NOMO-1 treated with dmso at 0.1 percent for 144 hours (cell line): Measurements from ENCODE around the gene SEC61A1.

Source experiments
- DNase-seq: peaks from one replicate; lab custom pipeline; 2025; ENCODE audit not compliant: unreplicated experiment; lab: John Stamatoyannopoulos, UW

SEC61A1 gene

DNA sequence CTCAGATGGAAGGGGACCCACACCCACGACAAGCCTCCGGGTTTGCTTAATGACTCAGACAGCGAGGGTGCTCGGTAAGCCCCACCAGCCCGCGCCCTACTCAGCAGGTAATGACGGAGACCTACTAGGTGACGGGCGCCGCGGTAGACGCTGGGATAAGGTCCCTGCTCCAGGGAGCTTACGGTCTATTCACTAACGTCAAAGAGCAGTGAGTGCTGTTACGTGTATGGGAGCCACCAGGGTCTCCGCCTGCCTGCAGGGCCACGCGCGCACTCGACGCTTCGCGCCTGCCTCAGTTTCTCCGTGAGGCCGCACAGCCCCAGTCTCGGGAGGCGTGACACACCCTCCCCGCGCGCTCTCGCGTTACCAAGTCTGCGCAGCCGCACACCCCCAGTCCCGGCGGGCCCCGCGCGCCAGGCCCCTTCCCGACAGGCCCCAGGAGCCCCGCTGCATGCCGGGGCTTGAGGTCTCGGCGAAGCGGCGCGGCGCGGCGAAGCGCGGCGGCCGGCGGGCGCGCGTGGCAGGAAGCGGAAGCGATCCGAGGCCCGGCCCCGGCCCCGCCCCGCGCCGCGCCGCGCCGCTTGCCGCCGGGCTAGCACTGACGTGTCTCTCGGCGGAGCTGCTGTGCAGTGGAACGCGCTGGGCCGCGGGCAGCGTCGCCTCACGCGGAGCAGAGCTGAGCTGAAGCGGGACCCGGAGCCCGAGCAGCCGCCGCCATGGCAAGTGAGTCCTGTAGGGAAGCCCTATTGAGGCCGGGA is at the start of gene SEC61A1:
SEC61A1 (plus strand) TSS at position 601 of the 758 bp plus-strand sequence; CDS start at position 717, 116 bp downstream.
- DNase-seq, result peak; percentile 98

DNA sequence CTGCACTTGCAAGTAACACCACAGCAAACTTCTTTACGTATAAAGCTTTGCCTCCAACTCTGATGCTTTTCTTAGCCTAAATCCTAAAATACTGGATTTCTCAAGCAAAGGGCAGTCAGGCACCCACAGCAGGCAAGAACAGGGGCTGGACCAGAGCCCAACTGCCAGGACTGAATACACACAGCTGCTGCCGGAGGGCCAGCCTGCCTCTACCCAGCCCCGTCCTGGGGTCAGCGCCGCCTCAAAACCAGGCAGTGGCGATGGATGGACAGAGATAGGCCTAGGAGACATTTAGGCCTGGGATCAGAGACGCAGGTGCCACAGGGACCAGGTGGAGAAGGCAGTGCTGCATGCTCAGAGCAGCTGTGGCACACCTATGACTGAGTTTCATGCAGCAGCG is 47.6 kb upstream of the SEC61A1 start:
- no peak for DNase-seq

DNA sequence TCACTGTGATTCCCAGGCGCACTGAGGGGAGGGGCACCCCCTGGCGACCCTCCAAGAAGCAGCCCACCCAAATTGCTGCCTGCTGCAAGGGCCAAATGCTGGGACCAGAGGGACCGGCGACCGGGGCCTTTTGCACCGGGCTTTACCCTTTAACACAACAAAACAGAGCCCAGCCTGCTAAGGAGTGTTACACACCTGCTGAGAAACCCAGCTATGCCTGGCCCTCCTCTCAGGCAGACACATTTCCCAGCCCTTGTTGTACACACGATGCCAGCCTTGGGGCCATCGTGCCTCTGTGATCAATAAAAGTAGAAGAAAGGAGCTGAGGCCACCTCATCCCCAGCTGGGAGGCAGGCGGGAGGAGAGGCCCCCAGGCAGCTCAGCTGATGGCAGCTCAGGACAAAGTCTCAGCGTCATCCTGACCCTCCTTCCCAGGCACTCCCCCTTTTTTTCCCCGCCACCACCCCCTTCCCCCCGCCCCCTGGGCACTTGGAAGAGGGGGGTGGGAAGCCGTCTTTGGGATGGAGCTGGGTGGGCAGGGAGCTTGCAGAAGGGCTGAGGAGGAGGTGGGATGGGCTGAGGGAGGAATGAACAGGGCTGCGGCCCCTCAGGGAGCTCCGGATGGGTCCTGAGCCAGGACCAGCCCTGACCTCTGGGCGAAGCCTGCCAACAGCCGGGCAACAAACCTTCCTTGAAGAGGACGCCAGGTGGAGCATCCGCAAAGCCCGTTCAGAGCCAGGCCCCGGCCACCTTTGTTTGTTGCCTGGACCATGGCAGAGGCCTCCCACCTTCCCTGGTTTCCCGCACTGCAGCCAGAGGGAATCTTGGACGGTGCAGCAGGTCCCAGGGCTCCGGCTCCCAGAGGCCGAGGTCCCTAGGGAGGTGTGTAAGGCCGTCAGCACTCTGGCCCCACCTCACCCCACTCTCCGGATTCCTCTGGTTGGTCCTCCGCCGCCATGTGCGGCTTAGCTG is 45.9 kb upstream of the SEC61A1 start:
- no peak for DNase-seq

DNA sequence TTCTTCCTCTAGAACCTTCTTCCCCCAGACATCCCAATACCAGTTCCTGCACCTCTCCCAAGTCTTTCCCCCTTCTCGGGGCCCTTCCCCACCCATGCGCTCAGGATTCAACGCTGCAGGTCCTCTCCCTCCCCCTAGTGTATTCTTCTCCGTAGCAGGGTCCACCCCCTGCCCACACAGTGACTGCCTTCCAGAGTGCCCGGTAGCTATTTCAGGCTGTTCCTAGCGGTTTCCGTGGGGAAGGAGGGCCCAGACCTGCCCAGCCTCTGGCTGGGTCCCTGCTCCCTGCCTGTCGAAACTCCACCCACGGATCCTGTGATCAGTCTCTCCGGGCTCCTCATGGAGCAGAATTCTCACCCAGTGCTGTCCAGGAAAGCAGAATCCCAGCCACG is 45.2 kb upstream of the SEC61A1 start:
- DNase-seq, result no peak

DNA sequence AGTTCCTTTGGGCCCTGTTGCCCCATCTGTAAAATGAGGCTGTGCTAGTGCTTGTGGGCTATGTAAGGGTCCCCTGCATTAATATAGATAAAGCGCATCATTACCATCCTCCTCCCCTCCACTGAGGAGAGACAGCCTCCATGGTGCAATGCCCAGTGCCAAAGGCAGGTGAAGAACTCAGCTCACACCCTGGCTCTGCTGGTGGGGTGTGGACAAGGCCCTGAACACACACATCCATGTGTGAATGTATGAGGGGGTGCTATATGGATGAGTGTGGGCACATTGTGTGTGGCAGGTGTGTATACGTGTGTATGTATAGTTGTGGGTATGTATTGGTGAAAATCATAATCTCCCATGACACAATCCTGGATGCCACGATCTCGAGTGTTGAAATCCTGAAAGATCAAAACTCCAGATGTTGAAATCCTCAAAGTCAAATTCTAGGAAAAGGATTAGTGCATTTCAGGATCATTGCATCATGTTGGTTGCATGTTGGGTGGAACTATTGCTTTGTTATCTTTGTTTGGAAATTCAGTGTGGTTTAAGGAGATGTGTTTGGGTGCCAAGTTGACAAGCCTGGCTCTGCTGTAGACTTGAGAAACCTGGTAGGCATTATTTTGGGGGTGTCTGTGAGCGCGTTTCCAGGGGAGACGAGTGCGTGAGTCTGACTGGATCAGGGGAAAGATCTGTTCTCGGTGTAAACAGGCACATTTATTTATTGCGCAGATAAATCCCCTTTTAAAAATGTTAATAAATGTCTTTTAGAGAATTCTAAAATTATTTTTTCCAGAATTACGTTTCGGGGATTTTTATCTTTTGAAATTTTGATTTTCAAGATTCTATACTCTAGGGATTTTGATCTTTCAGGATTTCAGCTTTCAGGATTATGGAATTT is 42.0 kb upstream of the SEC61A1 start:
- no peak for DNase-seq

DNA sequence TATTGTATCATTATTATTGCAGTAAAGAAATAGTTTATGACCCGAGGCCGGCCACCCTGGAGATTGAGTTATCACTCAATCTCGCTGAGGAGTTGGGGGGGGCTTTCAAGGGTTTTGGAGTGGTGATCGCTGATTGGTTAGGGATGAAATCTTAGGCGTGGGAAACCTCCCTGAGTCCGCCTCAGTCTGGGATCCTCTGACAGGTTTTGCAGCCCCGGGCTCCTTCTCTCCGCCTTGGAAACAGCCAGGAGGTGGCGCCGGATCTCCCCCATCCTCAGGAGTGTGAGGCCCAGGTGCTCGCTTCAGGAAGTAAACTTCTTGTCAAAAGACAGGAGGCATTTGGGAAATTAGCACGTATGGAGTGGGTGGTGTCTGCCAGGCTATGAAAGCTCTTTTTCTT is 41.1 kb upstream of the SEC61A1 start:
- DNase-seq, result no peak

DNA sequence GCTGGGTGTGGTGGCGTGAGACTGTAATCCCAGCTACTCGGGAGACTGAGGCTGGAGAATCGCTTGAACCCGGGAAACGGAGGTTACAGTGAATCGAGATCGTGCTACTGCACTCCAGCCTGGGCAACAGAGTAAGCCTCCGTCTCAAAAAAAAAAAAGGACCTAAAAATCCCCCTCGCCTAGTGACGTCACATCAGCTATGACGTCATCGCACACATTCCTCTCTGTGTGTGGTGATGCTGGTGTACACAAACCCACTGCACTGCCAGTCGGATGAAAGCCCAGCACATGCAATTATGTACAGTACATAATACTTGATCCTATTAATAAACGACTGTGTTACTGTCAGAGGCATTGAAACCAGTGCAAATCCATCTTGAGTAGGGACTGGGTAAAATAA is 40.2 kb upstream of the SEC61A1 start:
- no peak for DNase-seq

DNA sequence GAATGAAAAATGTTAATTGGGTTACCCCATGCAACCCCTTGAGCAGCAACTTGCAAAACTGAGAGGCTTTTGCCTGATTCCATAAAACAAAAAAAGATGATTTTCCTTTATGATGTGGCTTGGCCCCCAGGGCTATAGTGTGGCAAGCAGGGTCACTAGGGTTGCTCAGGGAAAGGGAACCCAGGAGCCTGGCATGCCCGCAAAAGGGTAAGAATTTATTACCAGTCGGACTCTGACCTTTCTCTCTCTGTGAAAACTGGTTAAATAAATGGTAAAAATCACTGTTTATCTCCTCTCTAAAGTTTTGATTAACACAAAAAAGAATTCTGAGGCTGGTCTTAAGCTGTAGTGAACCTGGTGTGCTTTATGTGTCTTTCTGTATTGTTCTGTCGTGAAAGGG is 37.7 kb upstream of the SEC61A1 start:
- no peak for DNase-seq

DNA sequence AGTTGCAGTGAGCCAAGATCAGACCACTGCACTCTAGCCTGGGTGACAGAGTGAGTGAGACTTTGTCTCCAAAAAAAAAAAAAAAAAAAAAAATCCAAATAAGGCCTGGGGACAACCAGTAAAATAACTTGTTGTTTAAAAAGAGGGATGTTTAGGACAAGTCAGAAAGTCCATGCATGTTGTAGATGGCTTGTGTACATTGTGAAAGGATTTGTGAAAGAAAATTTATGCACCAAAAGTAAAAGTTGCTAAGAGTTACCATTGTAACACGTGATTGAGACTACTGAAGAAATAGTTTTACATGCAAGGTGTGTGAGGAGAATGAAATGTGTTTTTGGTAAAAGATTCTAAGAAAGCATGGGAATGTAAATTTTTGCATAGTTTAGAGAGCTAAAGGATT is 35.7 kb upstream of the SEC61A1 start:
- no peak for DNase-seq

DNA sequence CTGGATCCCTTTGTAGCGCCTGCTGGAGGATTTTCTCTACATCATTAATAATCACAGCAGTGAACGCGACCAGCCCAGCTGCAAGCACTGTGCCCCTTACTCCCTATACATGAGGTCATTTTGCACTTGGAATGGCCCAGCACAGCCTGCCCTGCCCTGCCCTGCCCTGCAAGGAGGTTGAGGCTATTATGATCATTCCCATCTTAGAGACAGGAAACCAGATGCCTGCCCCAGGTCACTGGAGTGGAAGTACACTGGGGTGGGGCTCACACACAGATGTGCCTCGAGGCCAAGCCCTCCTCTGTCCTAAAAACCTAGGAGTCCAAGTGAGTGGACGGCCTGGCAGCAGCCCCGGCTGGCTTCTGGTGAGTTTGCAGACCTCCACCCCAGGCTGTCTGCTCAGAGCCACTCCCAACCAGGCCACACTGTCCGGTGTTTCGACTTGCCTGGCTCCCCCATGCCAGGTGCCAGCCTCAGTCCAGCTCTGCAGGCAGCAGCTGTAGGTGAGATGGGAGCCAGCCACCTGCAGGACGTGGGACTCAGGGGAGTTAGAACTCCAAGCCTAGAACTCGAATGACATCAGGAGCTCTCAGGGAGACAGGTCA is 30.4 kb upstream of the SEC61A1 start:
- no peak for DNase-seq

DNA sequence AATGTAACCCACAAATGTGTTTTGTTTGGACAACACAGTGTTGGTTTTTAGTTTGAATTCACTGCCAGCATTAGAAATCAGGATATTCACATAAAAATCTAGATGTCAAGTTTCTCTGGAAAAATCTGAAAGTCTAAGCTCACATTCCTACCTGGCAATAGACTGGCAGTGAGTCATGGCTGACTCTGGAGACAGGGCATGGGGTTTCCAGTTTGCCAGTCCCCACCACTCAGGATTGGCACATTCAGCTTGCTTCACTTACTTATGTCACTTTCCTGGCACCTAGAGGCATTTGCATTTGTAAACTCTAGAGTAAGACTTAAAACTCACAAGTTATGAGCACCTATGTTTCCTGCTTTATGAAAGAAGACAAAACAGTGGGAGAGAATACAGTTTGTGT is 19.1 kb upstream of the SEC61A1 start:
- no peak for DNase-seq

DNA sequence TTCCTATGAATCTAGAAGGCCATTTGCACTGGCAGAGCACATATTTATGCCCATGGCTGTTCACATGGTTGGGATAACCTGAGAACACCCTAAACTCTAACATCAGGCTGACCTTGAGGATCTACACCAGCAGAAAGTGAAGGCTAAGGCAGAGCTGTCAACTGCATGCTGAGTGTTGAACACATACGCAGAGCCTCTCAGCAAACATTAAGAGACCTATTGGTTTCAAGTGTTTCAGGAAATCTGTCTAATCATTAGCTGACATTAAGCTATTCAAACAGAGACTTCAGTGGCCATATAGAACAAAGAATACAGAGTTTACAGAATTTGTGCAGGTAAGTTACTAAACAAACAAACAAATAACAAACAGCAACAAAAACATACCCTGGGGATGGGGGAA is 16.1 kb upstream of the SEC61A1 start:
- no peak for DNase-seq

DNA sequence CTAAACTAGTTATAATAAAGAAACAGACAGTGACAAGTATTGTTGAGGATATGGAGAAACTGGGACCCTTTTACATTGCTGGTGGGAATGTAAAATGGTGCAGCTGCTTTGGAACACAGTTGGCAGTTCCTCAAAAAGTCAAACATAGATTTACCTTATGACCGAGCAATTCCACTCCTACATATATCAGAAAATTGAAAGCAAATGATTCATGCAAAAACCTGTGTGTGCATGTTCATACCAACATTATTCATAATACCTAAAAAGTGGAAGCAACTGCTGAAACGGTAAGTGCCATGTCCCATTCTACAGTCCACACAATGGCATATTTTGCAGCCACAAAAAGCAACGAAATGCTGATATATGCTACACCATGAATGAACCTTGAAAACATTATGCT is 12.2 kb upstream of the SEC61A1 start:
- no peak for DNase-seq

DNA sequence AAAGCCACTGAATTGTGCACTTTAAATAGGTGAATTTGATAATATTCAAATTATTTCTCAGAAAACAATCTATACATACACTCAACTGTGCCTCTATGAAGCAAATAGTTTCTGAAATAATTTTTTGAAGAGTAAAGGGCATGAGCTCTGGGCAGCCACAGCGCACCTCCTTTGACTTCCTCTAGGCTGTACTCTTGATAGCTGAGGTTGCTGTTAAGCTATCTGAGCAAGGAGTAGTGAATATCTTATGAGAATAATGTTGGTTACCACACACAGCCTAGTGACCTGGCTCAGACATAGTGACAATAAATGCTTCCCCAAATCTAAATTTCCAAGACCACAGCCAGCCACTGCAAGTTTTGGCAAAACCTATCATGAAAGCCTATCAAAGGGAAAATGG is 11.6 kb upstream of the SEC61A1 start:
- DNase-seq, result no peak

DNA sequence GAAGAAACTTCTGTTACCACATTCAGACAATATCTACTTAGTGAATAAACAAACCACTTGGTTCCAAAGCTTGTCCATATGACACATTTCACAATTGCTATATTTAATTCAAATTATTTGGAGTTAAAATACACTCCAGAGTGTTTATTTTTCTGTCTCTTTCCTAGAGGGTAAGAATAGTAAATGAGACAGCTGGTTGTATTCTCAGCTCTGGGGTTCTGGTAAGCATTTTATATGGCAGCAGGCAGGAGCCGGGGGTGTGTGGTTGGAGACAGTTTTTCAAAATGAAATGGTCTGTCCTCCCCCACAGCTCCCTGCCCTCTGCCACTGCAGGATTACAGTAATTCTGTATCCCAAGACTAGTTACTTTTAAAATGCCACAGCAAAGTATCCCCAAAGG is 10.9 kb upstream of the SEC61A1 start:
- no peak for DNase-seq

DNA sequence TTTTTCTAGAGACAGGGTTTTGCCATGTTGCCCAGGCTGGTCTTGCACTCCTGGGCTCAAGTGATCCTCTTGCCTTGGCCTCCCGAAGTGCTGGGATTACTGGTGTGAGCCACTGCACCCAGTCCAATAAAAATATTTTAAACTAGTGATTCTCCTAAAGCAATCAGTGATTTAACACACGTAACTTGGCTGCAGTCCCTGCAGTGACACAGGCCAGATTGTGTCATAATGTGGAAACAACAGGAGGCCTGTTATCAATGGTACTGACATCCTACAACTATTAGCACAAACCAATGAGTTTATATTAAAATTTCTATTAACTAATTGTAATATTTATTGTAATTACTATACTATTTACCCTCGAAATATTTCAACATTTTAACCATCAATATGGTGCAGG is 1.6 kb upstream of the SEC61A1 start:
- DNase-seq, result no peak

DNA sequence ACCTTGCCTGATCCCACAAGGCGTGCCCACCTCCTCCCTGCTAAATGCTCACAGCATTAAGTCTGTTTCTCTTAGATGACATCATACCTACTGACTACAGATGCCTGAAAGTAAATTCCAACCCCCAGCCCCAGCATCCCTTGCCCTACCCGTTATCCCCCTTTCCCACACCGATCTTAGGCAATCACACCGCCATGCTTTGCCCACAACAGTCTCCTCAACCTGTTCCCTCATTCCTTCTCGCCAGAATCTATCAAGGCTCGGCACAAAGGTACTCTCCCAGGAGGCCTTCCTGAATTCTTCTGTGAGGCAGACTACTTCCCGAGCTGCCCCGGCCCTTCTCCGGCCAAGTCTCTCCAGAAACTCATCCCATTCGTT is 789 bp upstream of the SEC61A1 start:
- DNase-seq, result no peak

DNA sequence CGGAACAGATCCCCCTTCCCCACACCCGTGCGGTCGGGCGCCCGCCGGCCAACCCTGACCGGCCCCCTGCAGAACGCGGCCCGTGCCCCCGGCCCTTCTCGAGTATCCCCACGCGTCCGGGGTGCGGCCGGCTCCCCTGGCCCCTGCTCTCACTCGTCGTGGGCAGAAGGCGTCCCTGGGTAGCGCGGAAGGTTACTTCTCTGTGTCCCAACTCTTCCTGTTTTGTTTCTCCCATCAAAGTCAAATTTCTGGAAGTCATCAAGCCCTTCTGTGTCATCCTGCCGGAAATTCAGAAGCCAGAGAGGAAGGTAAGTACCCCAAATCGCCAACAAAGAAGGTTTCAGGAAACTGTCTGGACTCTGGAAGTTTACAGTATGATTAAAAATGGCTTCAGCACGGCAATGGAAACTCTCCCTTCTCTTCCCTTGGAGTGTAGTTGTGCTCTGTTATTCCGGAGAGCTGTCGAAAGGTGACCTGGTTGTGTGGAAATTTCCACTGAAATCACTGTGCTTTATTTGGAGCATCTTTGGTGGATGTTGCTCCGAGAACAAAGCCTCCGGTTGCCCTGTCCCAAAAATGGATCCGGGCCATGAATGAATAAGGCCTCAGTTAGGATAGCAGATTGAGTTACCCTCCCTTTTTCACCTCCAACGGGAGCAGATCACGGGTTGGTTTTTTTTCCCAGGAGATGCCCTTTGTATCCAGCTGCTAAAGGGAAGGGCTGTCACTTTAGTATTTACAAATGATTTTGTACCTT is 536 bp downstream of the SEC61A1 start:
- DNase-seq, result no peak

DNA sequence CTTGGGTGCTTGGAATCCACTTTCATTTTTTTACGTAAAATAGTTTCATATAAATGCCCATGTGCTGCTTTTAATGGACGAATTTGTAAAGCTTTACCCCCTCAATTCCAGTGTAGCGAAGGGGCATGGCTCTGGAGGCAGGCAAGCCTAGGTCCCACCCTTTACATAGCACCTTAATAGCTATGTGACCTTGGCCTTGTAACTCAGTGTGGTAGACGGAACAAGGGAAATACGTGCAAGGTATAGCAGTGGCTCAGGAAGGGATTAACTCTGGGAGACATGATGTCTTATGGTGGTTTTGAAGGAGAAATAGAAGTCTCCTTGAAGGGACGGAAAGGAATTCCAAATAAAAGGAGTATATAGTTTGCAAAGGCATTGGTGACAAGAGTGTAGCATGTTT is 1.4 kb downstream of the SEC61A1 start:
- no peak for DNase-seq

DNA sequence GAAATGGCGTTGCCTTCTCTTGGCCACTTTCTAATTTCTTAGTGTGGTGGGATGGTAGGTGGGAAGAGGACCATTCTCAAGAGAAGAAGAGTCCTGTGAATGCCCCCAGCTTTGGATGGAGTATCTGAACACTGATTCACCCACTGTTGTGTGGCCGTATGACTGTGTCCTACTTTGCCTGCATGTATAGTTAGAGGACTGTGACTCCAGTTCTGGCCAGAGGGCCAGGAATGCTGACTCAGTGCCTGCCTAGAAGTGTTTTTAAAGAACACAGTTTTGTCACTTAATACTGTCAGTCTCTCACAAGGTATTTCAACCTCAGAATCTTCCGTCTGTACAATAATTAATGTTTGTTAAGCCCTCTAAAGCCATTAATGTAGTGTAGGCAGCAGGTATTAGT is 2.1 kb downstream of the SEC61A1 start:
- DNase-seq, result no peak
